Panc1 (cell line): ENCODE data around the gene CAMK2B. TPM values are rescaled to one million over a fixed set of nuclear protein-coding genes. Genes with fewer than 3 reads are reported as not detected.

Experiments used
- ATAC-seq: fragments of 200-7000 bp; cut with Tn5 transposase; 2 replicates; pipeline ENCODE4 v1.9.1; 2020; ENCODE audit warnings: mild to moderate bottlenecking, moderate library complexity
- BruUV-seq: library from RNA; stranded (reverse); fragments of 400-500 nt; replicated peaks from 2 replicates; lab custom pipeline; 2021; lab: Mats Ljungman, UMichigan
- CTCF ChIA-PET: fragments of 300-600 bp; sonication (Branson Sonifier 250); formaldehyde crosslinking; loops from one replicate; lab custom pipeline; 2022; ENCODE audit warnings: antibody characterized with exemption; lab: Charles Lee
- POLR2A ChIA-PET: fragments of 300-600 bp; sonication (Branson Sonifier 250); formaldehyde crosslinking; loops from one replicate; lab custom pipeline; 2022; ENCODE audit warnings: antibody characterized with exemption; lab: Charles Lee
- DNase-seq: peaks from one replicate; pipeline ENCODE4 v3.0.0-alpha.2; 2010; ENCODE audit warnings: low read depth, low spot score
- H3K27ac ChIP-seq: 2 replicates; pipeline ENCODE4 v1.5.1; 2011; ENCODE audit warnings: mild to moderate bottlenecking, low read length, inconsistent platforms
- H3K27me3 ChIP-seq: fragments of 200-500 bp; sonication (Bioruptor generic); 2 replicates; pipeline ENCODE4 v1.6.0; 2014; ENCODE audit warnings: low read length, inconsistent platforms; ENCODE audit not compliant: control insufficient read depth, insufficient read depth
- H3K36me3 ChIP-seq: fragments of 200-500 bp; sonication (Bioruptor generic); 2 replicates; pipeline ENCODE4 v1.5.1; 2014; ENCODE audit warnings: inconsistent platforms, mild to moderate bottlenecking, low read length, moderate library complexity; ENCODE audit not compliant: control insufficient read depth, insufficient read depth
- H3K4me1 ChIP-seq: 2 replicates; pipeline ENCODE4 v1.5.1; 2011; ENCODE audit warnings: inconsistent platforms, mild to moderate bottlenecking, low read length, moderate library complexity; ENCODE audit not compliant: control insufficient read depth, insufficient read depth
- H3K4me3 ChIP-seq, 2 experiments: 2 replicates each; pipeline ENCODE4 v1.5.1; 2011 to 2012; ENCODE audit warnings: low read depth in 2 of 2, low read length in 2 of 2, mild to moderate bottlenecking in 2 of 2, inconsistent platforms in 1 of 2, moderate library complexity in 1 of 2
- H3K9me3 ChIP-seq: fragments of 200-500 bp; sonication (Bioruptor generic); 2 replicates; pipeline ENCODE4 v1.5.1; 2014; ENCODE audit warnings: low read depth, mild to moderate bottlenecking, inconsistent platforms, low read length, moderate library complexity; ENCODE audit not compliant: control insufficient read depth, insufficient read depth
- POLR2AphosphoS5 ChIP-seq: IDR thresholded peaks from 2 replicates; pipeline ENCODE4 v1.6.1; 2012; ENCODE audit warnings: mild to moderate bottlenecking, low read depth, low read length, moderate library complexity
- SIN3A ChIP-seq: IDR thresholded peaks from 2 replicates; pipeline ENCODE4 v1.6.1; 2012; ENCODE audit warnings: low read depth, mild to moderate bottlenecking, low read length, moderate library complexity, borderline replicate concordance; ENCODE audit not compliant: insufficient read depth
- TCF7L2 ChIP-seq: IDR thresholded peaks from 2 replicates; pipeline ENCODE4 v1.6.1; 2011; ENCODE audit warnings: mild to moderate bottlenecking, low read depth, low read length, inconsistent platforms
- in situ Hi-C: cut with HindIII; loops from 2 replicates; pipeline ENCODE4 v1.10.0; 2016; ENCODE audit warnings: low sequenced_read_pairs, low pct_unique_long_range_greater_than_20kb
- intact Hi-C: fragments of 100-400 bp; cut with micrococcal nuclease; formaldehyde crosslinking; loops from one replicate; pipeline ENCODE4 v1.10.0; 2022; ENCODE audit not compliant: unreplicated experiment
- total RNA-seq: library from RNA; stranded (reverse); gene quantifications from one replicate; pipeline ENCODE4 v1.2.1, GENCODE V29; 2021; ENCODE audit not compliant: unreplicated experiment
- TF ChIP-seq, protein P1 (sequence below): fragments of 450-650 bp; IDR thresholded peaks from 2 replicates; pipeline ENCODE4 v1.5.1; 2017; ENCODE audit warnings: mild to moderate bottlenecking
- TF ChIP-seq, protein P2 (sequence below), 2 experiments: IDR thresholded peaks; 2 replicates each; pipeline ENCODE4 v1.6.1; 2011 to 2012; ENCODE audit warnings: low read depth in 2 of 2, control low read depth in 1 of 2, low read length in 1 of 2, mild to moderate bottlenecking in 1 of 2, moderate library complexity in 1 of 2; ENCODE audit not compliant: insufficient read depth in 1 of 2

Gene CAMK2B
- total RNA-seq, 1 experiment from 2014 or later: 0.26 TPM

DNA sequence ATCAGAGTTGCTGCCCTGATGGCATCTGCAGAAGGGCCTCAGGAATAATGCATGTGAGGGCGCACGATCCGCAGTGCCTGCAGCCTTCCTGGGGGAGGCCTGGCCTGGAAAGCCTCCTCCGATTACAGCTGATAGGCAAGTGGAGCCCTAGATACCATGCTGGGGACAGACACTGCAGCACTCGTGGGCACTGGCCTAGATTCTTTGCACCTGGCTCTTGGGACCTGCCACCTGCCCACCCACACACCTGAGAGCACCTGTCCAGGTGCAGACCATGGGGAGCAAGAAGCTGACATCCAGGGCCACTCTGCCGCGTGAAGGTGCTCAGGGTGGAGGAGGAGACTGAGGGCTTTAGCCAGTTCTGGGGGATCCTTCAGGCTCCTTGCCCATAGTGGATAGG is 109.9 kb downstream of the CAMK2B start:
- Histone ChIP-seq H3K4me1 (0 out of 2 replicates have a peak, but pooled peaks cover 2% of the 10 kb centered on the region), H3K4me3 (no peak overlapping the region), H3K27ac (no peak overlapping the region), H3K36me3 (peaks cover 7% of the 10 kb centered on the region), H3K9me3 (no peaks in the 10 kb centered on the region), H3K27me3 (no peaks in the 10 kb centered on the region)
- no peak for DNase-seq
- TF ChIP-seq SIN3A (no peak), POLR2AphosphoS5 (no peak)
- intact Hi-C loops: no loop called here
- in situ Hi-C loops: loop anchor here (25.0 kb wide), 1 partner anchor 122 kb away; the partner anchor contains the start of gene CAMK2B
- ChIA-PET CTCF (no interaction called here), POLR2A (no interaction called here)
- no TSS peak for BruUV-seq
- ATAC-seq: no peak

DNA sequence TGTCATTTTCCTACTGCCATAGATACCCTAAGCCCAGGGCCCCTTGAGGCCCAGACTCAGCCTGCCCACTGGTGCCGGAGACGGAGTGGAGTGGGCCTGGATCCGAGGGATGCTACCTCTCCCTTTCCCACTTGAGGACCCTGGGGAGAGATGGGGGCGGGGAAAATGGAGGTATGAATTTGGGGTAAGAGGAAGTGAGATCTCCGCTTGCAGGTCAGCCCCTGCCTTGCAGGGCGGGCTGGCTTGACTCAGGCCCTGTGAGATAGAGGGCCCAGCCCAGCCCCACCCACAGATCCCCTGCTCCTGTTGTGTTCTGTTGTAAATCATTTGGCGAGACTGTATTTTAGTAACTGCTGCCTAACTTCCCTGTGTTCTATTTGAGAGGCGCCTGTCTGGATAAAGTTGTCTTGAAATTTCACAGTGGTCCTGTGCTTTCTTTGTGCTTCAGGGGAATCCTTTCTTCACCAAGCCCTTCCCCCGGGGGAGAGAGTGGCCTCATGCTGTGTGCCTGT is 111.5 kb downstream of the CAMK2B start:
- intact Hi-C loops (no loop called here), in situ Hi-C loops (loop anchor here (25.0 kb wide), 1 partner anchor 123 kb away; the partner anchor contains the start of gene CAMK2B)
- no peak overlapping the region for H3K27ac ChIP-seq
- CTCF ChIA-PET: interaction anchor here (0.5 kb wide), 1 partner anchor 79 kb away, joined by 3 read pairs; no protein-coding TSS in a partner anchor
- no peaks in the 10 kb centered on the region for H3K9me3 ChIP-seq
- POLR2A ChIA-PET: no interaction called here
- 0 out of 2 replicates have a peak, but pooled peaks cover 2% of the 10 kb centered on the region for H3K4me1 ChIP-seq
- ATAC-seq (no peak), DNase-seq (no peak)
- BruUV-seq: no TSS peak
- no peaks in the 10 kb centered on the region for H3K27me3 ChIP-seq
- TF ChIP-seq POLR2AphosphoS5 (no peak), SIN3A (no peak), TCF7L2 (no peak)
- TF ChIP-seq, protein P1, sequence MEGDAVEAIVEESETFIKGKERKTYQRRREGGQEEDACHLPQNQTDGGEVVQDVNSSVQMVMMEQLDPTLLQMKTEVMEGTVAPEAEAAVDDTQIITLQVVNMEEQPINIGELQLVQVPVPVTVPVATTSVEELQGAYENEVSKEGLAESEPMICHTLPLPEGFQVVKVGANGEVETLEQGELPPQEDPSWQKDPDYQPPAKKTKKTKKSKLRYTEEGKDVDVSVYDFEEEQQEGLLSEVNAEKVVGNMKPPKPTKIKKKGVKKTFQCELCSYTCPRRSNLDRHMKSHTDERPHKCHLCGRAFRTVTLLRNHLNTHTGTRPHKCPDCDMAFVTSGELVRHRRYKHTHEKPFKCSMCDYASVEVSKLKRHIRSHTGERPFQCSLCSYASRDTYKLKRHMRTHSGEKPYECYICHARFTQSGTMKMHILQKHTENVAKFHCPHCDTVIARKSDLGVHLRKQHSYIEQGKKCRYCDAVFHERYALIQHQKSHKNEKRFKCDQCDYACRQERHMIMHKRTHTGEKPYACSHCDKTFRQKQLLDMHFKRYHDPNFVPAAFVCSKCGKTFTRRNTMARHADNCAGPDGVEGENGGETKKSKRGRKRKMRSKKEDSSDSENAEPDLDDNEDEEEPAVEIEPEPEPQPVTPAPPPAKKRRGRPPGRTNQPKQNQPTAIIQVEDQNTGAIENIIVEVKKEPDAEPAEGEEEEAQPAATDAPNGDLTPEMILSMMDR: no peak
- TF ChIP-seq, protein P2, sequence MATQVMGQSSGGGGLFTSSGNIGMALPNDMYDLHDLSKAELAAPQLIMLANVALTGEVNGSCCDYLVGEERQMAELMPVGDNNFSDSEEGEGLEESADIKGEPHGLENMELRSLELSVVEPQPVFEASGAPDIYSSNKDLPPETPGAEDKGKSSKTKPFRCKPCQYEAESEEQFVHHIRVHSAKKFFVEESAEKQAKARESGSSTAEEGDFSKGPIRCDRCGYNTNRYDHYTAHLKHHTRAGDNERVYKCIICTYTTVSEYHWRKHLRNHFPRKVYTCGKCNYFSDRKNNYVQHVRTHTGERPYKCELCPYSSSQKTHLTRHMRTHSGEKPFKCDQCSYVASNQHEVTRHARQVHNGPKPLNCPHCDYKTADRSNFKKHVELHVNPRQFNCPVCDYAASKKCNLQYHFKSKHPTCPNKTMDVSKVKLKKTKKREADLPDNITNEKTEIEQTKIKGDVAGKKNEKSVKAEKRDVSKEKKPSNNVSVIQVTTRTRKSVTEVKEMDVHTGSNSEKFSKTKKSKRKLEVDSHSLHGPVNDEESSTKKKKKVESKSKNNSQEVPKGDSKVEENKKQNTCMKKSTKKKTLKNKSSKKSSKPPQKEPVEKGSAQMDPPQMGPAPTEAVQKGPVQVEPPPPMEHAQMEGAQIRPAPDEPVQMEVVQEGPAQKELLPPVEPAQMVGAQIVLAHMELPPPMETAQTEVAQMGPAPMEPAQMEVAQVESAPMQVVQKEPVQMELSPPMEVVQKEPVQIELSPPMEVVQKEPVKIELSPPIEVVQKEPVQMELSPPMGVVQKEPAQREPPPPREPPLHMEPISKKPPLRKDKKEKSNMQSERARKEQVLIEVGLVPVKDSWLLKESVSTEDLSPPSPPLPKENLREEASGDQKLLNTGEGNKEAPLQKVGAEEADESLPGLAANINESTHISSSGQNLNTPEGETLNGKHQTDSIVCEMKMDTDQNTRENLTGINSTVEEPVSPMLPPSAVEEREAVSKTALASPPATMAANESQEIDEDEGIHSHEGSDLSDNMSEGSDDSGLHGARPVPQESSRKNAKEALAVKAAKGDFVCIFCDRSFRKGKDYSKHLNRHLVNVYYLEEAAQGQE (IDR thresholded peaks at IDR 0.05; ENCODE audit: insufficient read depth in 1 of 2, low read depth in 2 of 2, low read length in 1 of 2): no peak
- peaks cover 20% of the 10 kb centered on the region for H3K36me3 ChIP-seq
- H3K4me3 ChIP-seq: no peak overlapping the region

DNA sequence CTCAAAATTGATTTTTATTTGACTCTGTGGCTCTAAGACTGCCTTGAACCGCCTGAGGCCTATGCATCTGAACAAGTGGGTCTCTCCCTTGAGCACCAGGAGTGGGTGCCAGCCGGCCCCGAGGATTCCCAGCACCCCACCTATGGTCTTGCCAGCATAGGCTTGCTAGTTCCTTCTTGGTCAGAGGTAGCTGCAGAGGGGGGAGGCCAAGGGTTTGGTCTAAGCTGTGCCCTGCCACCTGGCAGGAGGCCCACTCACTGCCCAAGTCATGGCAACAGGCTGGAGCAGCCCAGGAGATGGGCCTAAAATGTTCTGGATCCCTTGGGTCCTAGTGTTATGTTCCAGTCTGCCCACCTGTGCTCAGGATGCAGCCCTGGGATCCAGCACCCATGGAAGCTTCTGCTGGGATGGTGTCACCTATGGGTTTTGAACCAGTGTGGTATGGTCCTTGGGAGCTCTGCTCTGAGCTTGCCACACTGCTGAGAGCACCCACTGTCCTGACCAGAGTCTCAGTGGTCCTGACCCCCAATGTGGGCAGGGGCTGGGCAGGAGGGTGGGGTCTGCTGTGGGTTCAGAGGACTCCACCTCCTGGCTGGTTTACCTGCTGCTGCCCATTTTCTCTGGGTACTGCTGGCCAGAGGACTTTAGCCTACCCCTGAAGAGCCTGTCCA is 112.1 kb downstream of the CAMK2B start:
- TSS peak; percentile 50 for BruUV-seq
- intact Hi-C loops: no loop called here
- ATAC-seq (no peak), DNase-seq (no peak)
- no peak overlapping the region for H3K4me3 ChIP-seq
- TF ChIP-seq, protein P2 (IDR thresholded peaks at IDR 0.05; ENCODE audit: insufficient read depth in 1 of 2, low read depth in 2 of 2, low read length in 1 of 2): no peak
- TF ChIP-seq SIN3A (no peak), TCF7L2 (no peak), POLR2AphosphoS5 (no peak)
- TF ChIP-seq, protein P1: no peak
- no peak overlapping the region for H3K27ac ChIP-seq
- POLR2A ChIA-PET: no interaction called here
- H3K36me3 ChIP-seq: peaks cover 26% of the 10 kb centered on the region
- H3K27me3 ChIP-seq: no peaks in the 10 kb centered on the region
- 0 out of 2 replicates have a peak, but pooled peaks cover 2% of the 10 kb centered on the region for H3K4me1 ChIP-seq
- H3K9me3 ChIP-seq: no peaks in the 10 kb centered on the region
- in situ Hi-C loops: loop anchor here (25.0 kb wide), 1 partner anchor 124 kb away; the partner anchor contains the start of gene CAMK2B
- CTCF ChIA-PET: interaction anchor here (0.5 kb wide), 1 partner anchor 78 kb away, joined by 3 read pairs; no protein-coding TSS in a partner anchor
